HG03575 (cell line): ENCODE measurements around the gene AGRN.
"Not testable (repeated sequence)": the region's sequence is repeated elsewhere in the genome, so short reads cannot be mapped to it uniquely, and the experiment has no call there.

Experiments
- ATAC-seq: cut with Tn5 transposase; IDR thresholded peaks from one replicate; pipeline ENCODE4 v1.9.1; 2021; ENCODE audit not compliant: unreplicated experiment, insufficient number of reproducible peaks, low FRiP score; ENCODE audit errors: extremely low read depth

Gene AGRN

DNA sequence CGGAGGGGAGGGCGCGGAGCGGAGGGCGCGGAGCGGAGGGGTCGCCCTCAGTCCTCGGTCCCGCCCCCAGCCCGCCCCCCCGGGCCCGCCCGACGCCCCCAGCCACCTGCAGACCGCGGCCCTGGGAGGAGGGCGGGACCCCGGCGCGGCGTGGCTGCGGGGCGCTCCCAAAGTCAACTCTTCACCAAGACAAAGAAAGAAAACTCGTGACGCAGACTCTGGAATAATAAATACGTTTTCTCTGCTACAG lies 21.2 kb upstream of the AGRN start:
- ATAC-seq: no peak

DNA sequence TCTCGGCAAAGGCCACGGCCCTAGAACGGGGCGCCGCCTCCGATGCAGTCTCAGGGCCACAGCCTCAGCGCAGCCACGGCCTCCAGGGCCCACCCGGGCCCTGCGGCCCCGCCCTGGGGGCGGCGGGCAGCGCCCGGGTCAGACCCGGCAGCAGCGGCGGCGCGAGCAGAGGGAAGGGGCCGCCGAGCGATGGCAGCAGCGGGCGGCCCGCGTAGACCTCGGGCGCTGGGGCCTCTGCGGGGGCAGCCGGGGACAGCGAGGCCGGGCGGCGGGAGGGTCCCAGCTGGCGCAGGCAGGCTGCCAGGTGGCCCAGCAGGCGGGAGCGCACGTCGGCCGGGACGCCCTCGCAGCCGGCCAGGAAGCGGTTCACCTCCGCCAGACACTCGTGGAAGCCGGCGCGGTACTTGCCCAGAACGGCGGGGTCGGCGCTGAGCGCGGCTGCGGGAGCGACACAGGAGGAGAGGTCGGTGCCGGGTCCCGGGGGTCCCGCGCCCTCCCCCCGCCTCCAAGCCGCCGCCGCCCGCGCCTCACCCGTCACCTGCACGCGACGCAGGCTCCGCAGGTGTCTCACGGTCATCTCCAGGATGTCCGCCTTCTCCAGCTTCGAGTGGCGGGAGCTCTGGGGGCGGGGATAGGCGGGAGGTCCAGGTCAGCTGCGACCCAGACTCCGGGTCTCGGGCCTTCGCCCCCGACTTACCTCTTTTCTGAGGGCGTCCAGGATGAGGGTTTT lies 20.8 kb upstream of the AGRN start:
- ATAC-seq: no peak

DNA sequence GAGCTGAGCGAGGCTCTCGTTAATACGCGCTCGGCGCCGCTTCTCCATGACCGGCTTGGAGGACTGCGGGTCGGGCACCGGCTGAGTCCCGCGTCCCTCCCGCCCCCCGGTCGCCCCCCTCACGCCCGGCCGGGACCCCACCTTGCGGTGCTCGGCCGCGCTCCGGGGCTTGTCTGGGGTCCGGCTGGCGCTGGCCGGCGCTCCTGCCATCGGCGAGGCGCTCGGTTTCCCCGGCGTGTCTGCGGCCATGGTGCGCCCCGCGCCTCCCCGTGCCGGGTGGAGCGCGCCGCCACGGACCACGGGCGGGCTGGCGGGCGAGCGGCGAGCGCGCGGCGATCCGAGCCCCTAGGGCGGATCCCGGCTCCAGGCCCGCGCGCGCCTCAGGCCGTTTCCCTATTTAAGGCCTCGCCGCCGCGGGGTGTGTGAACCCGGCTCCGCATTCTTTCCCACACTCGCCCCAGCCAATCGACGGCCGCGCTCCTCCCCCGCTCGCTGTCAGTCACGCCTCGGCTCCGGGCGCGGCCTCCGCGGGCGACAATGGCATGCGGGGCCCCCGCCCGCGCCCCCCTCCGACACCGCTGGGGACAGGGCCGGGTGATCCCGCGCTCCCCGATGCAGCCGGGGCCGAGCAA lies 20.1 kb upstream of the AGRN start, which contains the start of gene HES4:
Gene HES4 (minus strand): TSS at position 373 of the 632 bp plus-strand sequence. CDS start 124 bp downstream, at position 249.
- no peak for ATAC-seq

DNA sequence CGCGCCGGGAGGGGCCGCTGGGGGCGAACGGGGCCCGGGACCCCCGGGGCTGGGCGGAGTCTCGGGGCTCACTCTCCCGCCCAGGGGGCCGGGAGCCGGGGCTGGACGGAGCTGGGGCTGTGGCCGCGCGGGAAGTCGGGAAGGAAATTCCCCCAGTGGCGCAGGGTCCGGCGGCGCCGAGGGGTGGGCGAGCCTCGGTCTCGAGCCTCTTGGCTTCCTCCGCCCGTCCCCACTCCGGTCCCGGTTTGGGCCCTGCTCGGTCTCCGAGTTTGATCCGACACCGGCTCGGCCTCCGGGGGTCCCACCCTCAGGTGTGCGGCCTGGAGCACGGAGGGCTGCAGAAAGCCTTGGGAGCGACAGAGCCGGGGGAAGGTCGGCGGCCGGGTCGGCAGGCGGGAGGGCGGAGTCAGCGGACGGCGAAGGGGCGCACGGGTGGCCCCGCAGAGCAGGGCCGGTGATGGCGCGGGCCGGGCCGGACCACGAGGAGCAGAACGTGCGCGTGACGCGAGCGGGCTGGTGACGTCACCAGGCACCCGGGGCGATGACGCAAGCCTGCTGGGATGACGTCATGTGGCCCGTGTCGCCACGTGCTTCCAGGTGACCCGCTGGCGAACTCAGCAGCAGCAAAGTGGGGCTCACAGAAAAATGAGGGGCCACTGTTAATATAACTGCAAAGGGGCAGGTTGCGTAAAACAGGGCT lies 19.4 kb upstream of the AGRN start:
- ATAC-seq: no peak

DNA sequence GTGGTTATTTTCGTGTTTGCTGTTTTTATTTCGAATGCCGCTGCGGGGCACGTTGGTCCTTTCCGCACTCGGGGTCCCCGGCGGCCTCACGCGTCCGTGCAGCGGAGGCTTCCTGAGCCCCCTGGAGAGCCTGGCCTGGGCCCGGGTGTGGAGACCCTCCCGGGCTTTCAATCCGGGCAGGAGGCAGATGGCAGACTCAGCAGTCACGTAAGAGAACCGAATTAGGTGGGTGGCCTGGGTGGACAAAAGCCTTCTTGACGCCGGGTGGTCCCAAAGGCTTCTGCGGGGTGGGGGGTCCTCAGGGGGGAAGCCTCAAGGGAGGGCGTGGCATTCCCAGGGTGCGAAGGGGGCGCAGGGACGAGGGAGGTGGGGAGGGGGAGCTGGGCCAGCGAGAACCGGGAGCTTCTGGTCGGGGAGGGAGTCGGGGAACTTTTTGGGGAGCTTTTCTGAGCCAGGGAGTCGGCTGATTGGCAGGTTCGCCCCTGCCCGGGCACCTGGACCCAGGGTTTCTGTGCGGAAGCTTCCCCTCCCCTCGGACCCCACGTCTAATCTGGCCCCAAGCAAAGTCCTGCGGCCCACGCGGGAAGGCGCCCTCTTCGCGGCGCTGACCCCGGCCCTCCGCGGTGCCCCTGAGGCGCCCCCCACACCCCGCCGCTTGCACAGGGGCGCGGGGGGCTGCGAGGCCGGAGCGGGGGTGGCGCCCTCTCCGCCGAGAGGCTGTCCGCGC lies 18.7 kb upstream of the AGRN start:
- ATAC-seq: no peak

DNA sequence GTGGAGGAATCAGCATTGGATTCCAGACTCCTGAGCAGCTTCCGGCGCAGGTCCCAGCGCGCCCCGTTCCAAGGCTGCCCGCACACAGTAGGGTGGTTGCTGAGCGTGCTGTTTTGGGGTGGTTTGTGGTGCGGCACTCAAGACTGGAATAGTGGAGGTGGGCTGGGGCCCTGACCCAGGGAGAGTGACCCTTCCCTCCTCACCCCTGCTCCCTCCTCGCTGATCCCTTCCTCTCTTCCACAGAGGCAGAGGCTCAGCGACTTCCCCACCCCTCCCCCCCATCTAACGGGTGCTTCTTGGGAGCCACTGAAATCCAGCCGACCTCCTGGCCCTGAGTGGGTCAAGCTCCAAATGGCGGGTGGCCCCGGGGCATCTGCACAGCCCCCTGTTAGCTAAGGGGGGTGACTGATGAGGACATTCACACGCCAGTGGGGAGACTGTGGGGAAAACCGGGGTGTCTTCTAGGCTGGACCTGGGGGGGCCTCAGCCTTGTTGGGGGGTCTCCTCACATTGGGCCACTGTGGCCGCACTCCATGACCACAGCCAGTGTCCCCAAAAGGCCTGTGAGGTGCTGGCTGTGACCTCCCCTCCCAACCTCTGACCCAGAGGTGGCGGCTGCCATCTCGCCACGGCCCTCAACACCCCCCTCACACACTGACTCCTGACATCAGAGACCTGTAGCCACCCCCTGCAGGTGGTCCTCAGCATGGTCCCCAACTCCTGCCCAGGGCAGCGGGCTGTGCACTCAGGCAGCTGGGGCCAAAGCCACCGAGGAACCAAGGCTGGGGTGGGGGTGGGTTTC lies 16.1 kb upstream of the AGRN start:
- no peak for ATAC-seq

DNA sequence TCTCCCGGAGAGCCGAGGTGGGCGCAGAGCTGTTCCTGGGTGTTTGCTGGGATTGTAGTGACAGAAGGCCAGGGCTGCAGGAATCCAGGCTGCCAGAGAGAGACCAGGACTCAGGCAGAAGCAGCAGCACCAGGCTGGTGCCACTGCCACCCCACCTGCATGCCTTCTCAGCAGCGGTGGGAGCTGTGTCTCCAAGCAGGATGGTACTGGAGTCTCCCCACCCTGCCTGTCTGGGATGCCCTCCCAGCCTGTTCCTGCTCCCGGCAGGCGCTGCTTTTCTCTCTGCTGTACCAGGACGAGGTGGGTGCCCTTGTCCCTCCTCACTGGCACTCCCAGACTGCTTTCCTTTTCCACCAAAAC lies 15.5 kb upstream of the AGRN start:
- ATAC-seq: no peak

DNA sequence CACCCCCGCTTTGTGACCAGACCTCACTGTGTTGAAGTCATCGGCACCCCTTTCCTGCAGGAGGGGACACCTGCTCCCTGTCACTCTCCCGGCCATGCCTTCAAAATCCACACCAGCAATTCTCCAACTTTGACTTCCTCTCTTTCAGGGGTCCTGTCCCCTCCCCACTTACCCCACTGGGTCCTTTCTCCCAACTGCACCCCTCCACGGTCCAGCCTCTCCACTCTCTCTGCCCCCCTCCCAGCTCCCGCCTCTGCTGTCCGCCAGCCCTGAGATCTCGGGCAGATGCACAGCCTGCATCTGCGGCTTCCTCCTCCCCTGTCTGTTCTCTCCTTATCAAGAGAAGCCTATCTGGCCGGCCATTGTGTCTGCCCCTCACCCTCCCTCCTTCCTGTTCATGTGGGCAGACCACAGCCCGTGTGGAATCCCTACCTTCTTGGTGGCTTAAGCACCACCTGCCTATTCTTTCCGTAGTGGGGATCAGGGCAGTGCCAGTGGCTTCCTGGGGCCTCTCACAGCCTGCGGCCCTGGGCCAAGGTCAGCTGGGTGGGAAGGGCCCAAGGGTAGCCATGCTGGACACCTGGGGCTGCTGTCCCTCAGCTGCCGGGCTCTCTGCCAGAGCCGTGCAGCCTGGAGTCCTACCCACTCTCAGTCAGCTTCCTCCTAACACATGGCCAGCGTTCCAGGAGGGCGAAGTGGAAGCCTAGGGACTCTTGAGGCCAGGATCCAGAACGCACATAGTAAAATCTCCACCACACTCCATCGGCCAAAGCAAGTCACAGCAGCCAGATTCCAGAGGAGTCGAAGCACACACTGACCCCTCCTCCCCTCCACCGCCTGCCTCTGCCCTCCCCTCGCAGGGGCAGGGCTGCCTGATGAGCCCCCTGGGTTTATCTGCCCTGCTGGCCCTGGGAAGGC lies 14.9 kb upstream of the AGRN start:
- ATAC-seq: no peak

DNA sequence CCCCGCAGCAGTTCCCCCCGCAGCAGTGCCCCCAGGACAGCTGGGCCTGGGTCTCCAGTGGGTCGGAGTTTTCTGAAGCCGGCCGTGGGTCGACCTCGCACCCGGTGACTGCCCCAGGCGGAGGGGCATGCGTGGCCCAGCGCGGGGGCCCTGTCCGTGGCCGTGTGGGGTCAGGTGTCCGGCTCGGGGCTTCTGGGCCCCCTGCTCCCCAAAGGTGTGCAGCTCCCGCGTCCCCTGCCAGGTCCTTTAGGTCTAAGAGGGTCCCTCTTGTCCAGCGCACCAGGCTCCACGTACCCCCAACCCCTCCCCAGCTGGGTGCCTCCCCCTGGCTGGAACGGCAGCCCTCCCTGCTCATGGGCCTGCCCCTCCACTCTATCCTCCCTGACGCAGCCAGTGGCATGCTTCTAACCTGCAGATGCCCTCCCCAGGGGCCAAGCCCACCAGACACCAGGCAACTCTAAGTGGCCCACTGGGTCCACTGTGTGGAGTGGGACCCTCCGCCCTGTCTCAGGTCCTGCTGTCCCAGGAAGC lies 14.1 kb upstream of the AGRN start:
- ATAC-seq: no peak

DNA sequence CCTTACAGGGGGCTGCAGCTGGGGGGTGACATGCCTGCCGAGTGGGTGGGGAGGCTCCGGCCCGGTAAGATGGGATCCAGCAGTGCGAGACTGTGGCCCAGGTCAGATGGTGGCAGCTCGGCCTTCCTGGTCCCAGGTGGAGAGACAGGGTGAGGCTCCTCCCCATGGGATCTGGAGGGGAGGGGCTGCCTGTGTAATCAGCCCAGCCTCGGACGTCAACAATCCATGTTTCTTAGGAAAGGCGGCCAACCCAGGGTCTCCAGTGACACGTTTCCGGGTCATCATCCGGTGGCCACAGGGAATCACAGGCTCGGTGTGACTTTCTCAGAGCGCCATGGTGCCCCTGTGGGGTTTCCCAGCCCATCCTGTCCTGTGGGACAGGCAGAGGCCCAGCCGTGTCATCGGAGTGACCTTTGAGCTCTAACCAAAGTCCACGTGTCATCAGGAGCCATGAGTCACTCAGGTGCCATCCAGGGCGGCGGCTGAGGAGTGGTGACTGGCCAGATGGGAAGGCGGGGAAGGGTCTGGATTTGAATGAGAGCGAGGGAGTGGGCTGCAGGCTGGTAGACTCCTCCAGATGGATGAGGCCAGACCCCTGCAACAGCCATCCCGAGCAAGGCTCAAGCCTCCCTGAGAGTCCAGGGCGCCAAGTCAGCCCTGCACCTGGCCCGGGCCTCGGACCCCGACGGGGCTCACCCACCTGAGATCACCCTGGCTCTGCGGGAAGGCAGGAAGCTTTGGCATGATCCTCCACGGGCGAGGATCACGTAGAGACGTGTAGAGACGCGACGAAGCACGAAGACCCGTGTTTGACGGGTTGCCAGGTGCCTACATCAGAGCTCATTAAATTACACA lies 13.4 kb upstream of the AGRN start:
- ATAC-seq: no peak

DNA sequence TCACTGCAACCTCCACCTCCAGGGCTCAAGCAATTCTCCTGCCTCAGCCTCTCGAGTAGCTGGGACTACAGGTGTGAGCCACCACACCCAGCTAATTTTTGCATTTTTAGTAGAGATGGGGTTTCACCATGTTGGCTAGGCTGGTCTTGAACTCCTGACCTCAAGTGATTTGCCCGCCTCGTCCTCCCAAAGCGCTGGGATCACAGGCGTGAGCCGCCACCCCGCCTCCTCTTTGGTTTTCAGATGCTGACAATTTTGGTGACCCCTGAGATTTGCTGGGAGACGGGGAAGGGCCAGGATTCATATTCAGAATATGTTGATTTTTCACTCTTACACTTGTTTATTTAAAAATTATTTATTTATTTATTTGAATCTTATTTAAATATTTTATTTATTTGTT lies 9.8 kb upstream of the AGRN start:
- not testable (repeated sequence) for ATAC-seq

DNA sequence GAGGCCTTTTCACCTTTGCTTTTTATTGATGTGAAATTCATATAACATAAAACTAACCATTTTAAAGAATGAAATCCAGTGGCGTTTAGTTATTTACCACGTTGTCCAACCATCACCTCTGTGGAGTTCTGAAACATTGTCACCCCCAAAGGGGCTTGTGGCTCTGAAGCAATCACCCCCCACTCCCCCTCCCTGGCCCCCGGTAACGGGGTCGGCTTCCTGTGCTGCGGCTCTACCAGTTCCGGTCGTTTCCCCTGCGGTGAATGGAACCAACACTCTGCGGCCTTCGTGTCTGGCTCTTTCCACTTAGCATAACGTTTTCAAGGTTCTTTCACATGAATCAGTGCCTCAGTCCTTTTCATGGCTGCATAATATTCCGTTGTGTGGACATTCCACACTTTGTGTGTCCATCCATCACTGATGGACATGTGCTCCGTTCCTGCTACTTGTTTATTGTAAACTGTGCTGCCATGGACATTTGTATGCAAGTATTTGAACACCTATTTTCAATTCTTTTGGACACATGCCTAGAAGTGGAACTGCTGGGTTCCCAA lies 8.4 kb upstream of the AGRN start:
- no peak for ATAC-seq

DNA sequence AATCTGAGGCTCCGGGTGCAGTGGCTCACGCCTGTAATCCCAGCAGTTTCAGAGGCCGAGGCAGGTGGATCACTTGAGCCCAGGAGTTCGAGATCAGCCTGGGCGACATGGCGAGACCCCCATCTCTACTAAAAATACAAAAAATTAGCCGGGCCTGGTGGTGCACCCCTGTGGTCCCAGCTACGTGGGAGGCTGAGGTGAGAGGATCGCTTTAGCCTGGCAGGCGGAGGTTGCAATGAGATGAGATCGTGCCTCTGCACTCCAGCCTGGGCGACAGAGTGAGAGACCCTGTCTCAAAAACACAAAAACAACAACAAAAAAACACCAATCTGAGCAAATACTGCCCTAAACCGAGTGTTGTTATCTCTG lies 7.2 kb upstream of the AGRN start:
- ATAC-seq: not testable (repeated sequence)

DNA sequence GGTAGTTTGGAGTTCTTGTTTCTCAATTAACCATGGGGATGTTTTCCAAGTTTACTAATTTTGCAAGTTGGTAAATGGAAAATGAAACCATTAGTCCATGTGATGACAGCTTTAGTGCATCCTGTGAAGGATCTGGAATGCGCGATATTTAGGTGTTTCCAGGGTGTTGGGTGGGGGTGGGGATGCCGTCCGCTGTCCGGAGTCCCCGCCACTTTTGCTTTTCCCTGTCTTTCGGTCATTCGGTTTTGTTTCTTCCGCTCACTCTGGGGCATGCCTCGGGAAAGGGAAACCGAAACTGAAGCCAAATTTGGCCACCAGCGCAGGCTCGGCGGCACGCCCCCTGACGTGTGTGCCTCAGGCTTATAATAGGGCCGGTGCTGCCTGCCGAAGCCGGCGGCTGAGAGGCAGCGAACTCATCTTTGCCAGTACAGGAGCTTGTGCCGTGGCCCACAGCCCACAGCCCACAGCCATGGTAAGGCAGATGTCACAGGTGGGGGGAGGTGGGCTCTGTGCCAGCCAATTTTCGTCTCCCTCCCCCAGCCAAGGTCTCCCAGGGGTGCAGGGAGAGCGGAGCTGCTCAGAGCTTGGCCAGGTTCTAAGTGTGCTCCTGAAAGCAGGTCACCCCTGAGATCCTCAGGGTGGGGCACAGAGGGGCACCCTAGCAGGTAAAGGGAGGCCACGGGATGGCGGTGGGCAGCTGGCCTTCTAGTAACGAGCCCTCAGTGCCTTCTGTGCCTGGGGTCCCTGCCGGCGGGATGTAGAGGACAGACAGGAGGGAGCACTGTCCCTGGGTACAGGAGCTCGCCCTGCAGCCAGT lies 6.6 kb upstream of the AGRN start, which contains the start of gene ISG15:
Gene ISG15 (plus strand): TSS at position 393 of the 817 bp plus-strand sequence. CDS start 77 bp downstream, at position 470.
- ATAC-seq: no peak

DNA sequence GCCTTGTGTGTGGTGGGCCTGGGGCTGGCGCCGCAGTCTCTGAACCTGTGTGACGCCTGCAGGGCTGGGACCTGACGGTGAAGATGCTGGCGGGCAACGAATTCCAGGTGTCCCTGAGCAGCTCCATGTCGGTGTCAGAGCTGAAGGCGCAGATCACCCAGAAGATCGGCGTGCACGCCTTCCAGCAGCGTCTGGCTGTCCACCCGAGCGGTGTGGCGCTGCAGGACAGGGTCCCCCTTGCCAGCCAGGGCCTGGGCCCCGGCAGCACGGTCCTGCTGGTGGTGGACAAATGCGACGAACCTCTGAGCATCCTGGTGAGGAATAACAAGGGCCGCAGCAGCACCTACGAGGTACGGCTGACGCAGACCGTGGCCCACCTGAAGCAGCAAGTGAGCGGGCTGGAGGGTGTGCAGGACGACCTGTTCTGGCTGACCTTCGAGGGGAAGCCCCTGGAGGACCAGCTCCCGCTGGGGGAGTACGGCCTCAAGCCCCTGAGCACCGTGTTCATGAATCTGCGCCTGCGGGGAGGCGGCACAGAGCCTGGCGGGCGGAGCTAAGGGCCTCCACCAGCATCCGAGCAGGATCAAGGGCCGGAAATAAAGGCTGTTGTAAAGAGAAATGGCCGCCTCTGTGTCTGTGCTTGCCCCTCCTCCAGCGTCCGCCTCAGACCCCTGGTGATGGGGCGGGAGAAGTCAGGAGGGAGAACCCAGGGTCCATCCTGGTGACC lies 5.8 kb upstream of the AGRN start:
- no peak for ATAC-seq
